OCI-LY7 (cell line): ENCODE results near the gene SNX6. TPM values are rescaled to one million over a fixed set of nuclear protein-coding genes. Genes with fewer than 3 reads are reported as not detected.
"Not testable (repeated sequence)": the region's sequence is repeated elsewhere in the genome, so short reads cannot be mapped to it uniquely, and the experiment has no call there.

ENCODE experiments used
- BruUV-seq: library from RNA; stranded (reverse); fragments of 400-500 nt; replicated peaks from 2 replicates; lab custom pipeline; 2021; lab: Mats Ljungman, UMichigan
- CTCF ChIA-PET: fragments of 300-600 bp; sonication (Branson Sonifier 250); formaldehyde crosslinking; loops from one replicate; lab custom pipeline; 2022; ENCODE audit warnings: antibody characterized with exemption; ENCODE audit not compliant: unreplicated experiment; lab: Charles Lee
- POLR2A ChIA-PET: fragments of 300-600 bp; sonication (Branson Sonifier 250); formaldehyde crosslinking; loops from one replicate; lab custom pipeline; 2022; ENCODE audit warnings: antibody characterized with exemption; lab: Charles Lee
- DNase-seq: peaks from one replicate; pipeline ENCODE4 v3.0.0-alpha.2; 2015; ENCODE audit warnings: low spot score
- H2AFZ ChIP-seq: fragments of 200-600 bp; sonication (generic), shearing (Covaris generic); 2 replicates; pipeline ENCODE4 v1.6.1; 2014; ENCODE audit warnings: mild to moderate bottlenecking, antibody characterized with exemption, low read length, moderate library complexity
- H3K27ac ChIP-seq: fragments of 200-600 bp; sonication (generic); 2 replicates; pipeline ENCODE4 v1.5.1; 2014; ENCODE audit warnings: mixed run types, low read depth, mild to moderate bottlenecking, moderate library complexity, low read length, inconsistent platforms; ENCODE audit not compliant: poor library complexity, severe bottlenecking
- H3K36me3 ChIP-seq: fragments of 200-600 bp; sonication (generic); 2 replicates; pipeline ENCODE4 v1.6.1; 2014; ENCODE audit warnings: mild to moderate bottlenecking, antibody characterized with exemption, low read length, moderate library complexity, mixed read lengths; ENCODE audit not compliant: insufficient read depth
- H3K4me1 ChIP-seq: fragments of 200-600 bp; sonication (generic); 2 replicates; pipeline ENCODE4 v1.5.1; 2014; ENCODE audit warnings: mild to moderate bottlenecking, low read length; ENCODE audit not compliant: insufficient read depth, poor library complexity, severe bottlenecking
- H3K4me2 ChIP-seq: fragments of 200-600 bp; sonication (generic); 2 replicates; pipeline ENCODE4 v1.6.1; 2014; ENCODE audit warnings: mild to moderate bottlenecking, low read length
- H3K4me3 ChIP-seq: fragments of 200-600 bp; sonication (generic); 2 replicates; pipeline ENCODE4 v1.5.1; 2014; ENCODE audit warnings: mild to moderate bottlenecking, low read depth, low read length; ENCODE audit not compliant: poor library complexity, severe bottlenecking
- H3K79me2 ChIP-seq: fragments of 200-600 bp; sonication (generic); 2 replicates; pipeline ENCODE4 v1.6.1; 2016; ENCODE audit warnings: low read depth, mild to moderate bottlenecking, low read length, moderate library complexity, mixed read lengths; ENCODE audit not compliant: insufficient read depth
- H3K9me2 ChIP-seq: fragments of 200-600 bp; sonication (generic); 2 replicates; pipeline ENCODE4 v1.6.1; 2016; ENCODE audit warnings: mild to moderate bottlenecking, low read length, mixed read lengths; ENCODE audit not compliant: insufficient read depth
- H3K9me3 ChIP-seq: fragments of 200-600 bp; sonication (generic); 2 replicates; pipeline ENCODE4 v1.6.1; 2014; ENCODE audit warnings: mild to moderate bottlenecking, mixed run types, low read length, mixed read lengths
- H4K20me1 ChIP-seq: fragments of 200-600 bp; sonication (generic); 2 replicates; pipeline ENCODE4 v1.6.1; 2014; ENCODE audit warnings: mild to moderate bottlenecking, antibody characterized with exemption, low read length, moderate library complexity, mixed read lengths; ENCODE audit not compliant: insufficient read depth
- EZH2phosphoT487 ChIP-seq: fragments of 200-600 bp; sonication (generic); IDR thresholded peaks from 2 replicates; pipeline ENCODE4 v1.6.1; 2018; ENCODE audit warnings: low read depth, borderline replicate concordance, mild to moderate bottlenecking, mixed run types, antibody characterized with exemption, low read length, moderate library complexity, mixed read lengths
- intact Hi-C: fragments of 100-400 bp; cut with micrococcal nuclease; formaldehyde crosslinking; loops from one replicate; pipeline ENCODE4 v1.10.0; 2022; ENCODE audit not compliant: unreplicated experiment
- total RNA-seq, 2 experiments: library from RNA; depleted of rRNA in 1 of 2; stranded (reverse); fragments of >200 nt in 1 of 2; shearing (Covaris generic) in 1 of 2; gene quantifications; 2 replicates each; pipeline ENCODE4 v1.2.3, GENCODE V29; 2014 to 2022
- TF ChIP-seq, protein P1 (sequence below): fragments of 200-600 bp; sonication (generic); conservative IDR thresholded peaks from 2 replicates; pipeline ENCODE4 v1.5.1; 2014; ENCODE audit warnings: mild to moderate bottlenecking, antibody characterized with exemption, low read length, moderate library complexity, mixed read lengths

SNX6 gene
- total RNA-seq, 2 experiments from 2014 or later: 33.4 to 57.6 TPM

GRCh38 chr14:34655959-34656358 lies 26.0 kb upstream of the SNX6 start:
- DNase-seq: no peak
- no peaks in the 10 kb centered on the region for H3K36me3 ChIP-seq
- no peak overlapping the region for H3K4me3 ChIP-seq
- H3K9me3 ChIP-seq: no peaks in the 10 kb centered on the region
- ChIA-PET POLR2A (interaction anchor here (1.7 kb wide), 1 partner anchor 91 kb away, joined by 3 read pairs; no protein-coding TSS in a partner anchor), CTCF (interaction anchor here (0.6 kb wide), 1 partner anchor 13 kb away, joined by 3 read pairs; no protein-coding TSS in a partner anchor)
- intact Hi-C loops: no loop called here
- no TSS peak for BruUV-seq
- no peaks in the 10 kb centered on the region for H4K20me1 ChIP-seq
- H3K4me1 ChIP-seq: no peaks in the 10 kb centered on the region
- no peak overlapping the region for H2AFZ ChIP-seq
- TF ChIP-seq, protein P1, sequence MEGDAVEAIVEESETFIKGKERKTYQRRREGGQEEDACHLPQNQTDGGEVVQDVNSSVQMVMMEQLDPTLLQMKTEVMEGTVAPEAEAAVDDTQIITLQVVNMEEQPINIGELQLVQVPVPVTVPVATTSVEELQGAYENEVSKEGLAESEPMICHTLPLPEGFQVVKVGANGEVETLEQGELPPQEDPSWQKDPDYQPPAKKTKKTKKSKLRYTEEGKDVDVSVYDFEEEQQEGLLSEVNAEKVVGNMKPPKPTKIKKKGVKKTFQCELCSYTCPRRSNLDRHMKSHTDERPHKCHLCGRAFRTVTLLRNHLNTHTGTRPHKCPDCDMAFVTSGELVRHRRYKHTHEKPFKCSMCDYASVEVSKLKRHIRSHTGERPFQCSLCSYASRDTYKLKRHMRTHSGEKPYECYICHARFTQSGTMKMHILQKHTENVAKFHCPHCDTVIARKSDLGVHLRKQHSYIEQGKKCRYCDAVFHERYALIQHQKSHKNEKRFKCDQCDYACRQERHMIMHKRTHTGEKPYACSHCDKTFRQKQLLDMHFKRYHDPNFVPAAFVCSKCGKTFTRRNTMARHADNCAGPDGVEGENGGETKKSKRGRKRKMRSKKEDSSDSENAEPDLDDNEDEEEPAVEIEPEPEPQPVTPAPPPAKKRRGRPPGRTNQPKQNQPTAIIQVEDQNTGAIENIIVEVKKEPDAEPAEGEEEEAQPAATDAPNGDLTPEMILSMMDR: no peak
- no peak for TF ChIP-seq EZH2phosphoT487
- H3K9me2 ChIP-seq: no peaks in the 10 kb centered on the region
- no peak overlapping the region for H3K4me2 ChIP-seq
- no peaks in the 10 kb centered on the region for H3K79me2 ChIP-seq
- no peak overlapping the region for H3K27ac ChIP-seq

DNA sequence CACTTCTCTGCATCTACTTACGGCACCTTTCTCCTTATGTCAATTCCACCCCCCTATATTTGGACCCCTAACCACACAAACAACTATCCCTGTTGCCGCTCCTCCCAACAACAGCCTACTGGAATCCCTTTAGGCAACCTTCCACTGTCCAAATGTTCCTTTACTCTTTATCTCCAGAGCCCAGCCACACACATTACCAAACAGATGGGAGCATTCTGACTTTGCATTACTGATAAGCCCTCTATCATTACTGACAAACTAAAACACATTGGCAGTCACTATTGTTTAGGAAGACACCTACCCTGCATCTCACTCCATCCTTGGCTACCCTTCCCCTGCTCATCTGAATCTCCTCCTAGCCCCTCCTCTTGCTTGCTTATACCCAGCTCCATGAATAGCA lies 23.1 kb upstream of the SNX6 start:
- H3K4me3 ChIP-seq, DNase-seq, CTCF ChIA-PET, H3K4me2 ChIP-seq, H3K9me3 ChIP-seq, H4K20me1 ChIP-seq, H3K9me2 ChIP-seq, POLR2A ChIA-PET, H2AFZ ChIP-seq, H3K36me3 ChIP-seq, H3K79me2 ChIP-seq, BruUV-seq, H3K27ac ChIP-seq, intact Hi-C loops, H3K4me1 ChIP-seq: not testable (repeated sequence)

GRCh38 chr14:34652348-34652747 lies 22.4 kb upstream of the SNX6 start:
- H3K4me3 ChIP-seq, POLR2A ChIA-PET, DNase-seq, H3K9me3 ChIP-seq, H3K4me2 ChIP-seq, H2AFZ ChIP-seq, H3K9me2 ChIP-seq, H4K20me1 ChIP-seq, intact Hi-C loops, H3K79me2 ChIP-seq, H3K4me1 ChIP-seq, H3K27ac ChIP-seq, H3K36me3 ChIP-seq, CTCF ChIA-PET, BruUV-seq: not testable (repeated sequence)
